Stimulated activated CD8-positive, alpha-beta memory T cell treated with anti-CD3 and anti-CD28 coated beads, Interleukin-15, amount 100 ng/mL, for 24 hours (primary cell): ENCODE measurements around the gene TBC1D8.

Experiments used
- DNase-seq: peaks from one replicate; pipeline ENCODE4 v3.0.0-alpha.2; 2020; ENCODE audit warnings: low read depth

Gene TBC1D8

GRCh38 chr2:101135412-101136296 lies 15.5 kb downstream of the TBC1D8 start:
- DNase-seq = no peak

- no peak for DNase-seq
Observed at GRCh38 chr2:101133492-101134100, 17.6 kb downstream of the TBC1D8 start.

DNA sequence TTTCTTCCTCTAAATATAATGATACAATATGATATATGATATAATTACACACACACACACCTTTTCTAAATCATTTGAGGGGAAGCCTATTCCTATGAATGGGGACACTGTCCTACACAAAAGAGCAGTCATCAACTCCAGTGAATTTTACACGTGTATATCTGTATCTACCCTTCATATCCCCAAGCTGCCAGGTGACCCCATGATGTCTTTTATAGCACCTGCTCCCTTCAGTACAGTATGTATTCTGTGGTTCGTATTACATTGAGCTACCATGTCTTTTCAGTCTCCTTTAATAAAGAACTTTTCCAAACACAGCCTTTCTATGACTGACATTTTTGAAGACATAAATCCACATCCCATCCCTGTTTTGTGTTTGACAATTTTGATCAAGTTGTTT lies 19.0 kb downstream of the TBC1D8 start:
- DNase-seq = no peak

DNA sequence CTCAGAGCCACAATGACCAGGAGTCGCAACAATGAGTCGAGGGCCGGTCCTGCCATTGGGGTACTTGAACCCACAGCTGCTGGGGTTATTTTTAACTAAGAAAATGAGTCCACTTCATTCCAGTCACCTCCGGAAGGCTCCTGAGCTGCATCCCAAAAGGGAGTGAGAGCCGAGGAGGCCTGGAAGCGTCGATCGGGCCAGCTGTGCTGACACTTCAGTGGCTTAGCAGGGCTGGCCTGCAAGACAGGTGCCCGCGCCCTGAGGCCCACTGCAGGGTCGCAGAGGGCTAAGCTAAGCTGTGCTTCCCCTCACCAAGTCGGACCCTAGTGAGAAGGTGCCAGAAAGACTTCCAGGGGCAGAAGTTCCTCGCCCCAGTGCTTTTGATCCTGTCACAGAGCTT lies 21.1 kb downstream of the TBC1D8 start:
- no peak for DNase-seq

GRCh38 chr2:101127319-101128056 lies 23.7 kb downstream of the TBC1D8 start:
- DNase-seq = no peak

DNA sequence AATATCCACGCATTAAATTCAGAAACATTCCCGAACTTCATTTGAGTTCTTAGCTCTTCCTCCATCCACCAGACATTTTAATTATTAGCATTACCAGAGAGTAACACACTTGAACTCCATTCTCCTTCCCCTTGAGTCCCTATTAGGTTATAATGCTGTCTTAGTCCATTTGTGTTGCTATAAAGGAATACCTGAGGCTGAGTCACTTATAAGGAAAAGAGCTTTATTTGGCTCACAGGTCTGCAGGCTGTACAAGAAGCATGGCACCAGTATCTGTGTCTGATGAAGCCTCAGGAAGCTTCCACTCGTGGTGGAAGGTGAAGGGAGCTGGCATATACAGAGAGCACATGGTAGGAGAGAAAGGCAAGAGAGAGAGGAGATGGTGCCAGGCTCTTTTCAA lies 25.4 kb downstream of the TBC1D8 start:
- no peak for DNase-seq

DNA sequence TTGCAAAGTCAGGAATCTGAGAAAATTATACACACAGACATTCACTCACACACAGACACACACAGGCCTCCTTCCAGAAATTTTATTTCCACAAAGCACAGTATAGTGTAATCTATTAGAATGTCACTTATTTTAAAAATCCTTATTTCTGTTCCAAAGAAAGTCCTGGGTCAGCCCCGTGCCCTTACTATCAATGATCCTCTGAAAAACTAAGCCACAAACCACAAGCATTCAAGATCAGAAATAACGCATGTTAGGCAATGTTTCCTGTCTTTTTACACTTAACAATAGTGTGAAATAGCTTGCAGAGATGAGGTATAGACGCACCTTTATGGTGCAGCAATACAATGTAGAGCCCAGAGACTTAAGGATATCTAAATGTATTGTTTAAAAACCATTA lies 25.8 kb downstream of the TBC1D8 start:
- no peak for DNase-seq

DNA sequence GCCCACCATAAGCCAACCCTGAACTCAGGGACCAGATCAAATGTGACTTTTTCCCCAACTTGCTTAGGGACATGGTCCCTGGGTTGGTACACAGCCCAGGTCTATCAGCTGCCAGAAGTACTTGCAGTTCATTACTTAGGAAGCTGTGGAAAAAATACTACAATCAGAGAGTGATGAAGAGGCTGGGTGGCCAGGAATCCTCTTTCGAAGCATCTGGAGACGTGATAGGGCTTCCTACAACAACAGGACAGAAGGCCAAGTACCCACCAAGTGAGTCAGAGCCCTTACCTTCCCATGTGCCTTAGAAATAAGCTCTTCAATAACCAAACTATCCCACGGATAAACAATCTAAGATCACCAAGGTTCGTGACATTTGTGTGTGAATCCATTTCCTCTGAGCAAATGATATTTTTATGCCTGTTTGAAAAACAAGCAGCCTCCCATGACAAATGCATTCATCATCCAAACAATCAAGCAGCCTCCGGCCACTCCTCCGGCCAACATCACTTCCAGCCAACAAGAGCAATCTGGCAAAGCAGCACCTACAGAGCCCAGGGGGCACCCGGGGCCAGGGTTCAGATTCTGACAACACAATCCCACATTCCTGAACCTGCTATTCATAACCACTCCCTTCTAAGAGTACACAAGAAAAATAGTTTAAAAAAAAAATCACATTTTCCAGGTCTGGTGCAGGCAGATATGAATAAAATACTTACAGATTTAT lies 26.4 kb downstream of the TBC1D8 start:
- DNase-seq = no peak

DNA sequence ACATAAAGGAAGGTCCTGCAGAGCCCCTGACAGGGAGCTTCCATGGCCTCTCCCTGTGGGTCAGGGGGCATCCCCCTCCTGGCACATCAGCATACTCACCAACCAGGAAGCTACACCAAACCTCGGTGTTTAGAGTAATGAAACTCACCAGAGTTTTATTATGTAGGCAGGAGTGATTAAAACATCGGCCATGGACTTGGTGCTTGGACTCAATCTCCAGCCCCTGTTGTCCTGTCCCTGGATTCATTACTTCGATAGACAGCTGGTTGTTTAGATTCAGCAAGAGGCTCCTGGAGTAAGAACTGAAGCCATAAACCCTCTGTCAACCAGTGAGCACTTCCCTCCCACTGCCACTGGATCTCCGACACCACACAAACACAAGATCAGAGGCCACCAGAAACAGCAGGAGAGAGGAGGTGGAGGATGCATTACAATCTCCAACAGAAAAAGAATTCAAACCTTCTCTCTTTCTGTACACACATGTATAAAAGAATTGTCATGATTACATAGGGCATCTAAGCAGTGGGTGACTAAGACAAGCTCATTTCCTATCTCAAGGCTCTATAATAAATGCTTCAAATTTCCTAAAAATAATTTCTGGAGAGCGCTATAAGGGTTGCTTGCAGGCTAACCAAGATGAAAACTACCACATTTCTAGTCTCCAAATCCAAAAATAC lies 27.2 kb downstream of the TBC1D8 start:
- DNase-seq = no peak

- no peak for DNase-seq
Observed at GRCh38 chr2:101121174-101121573, 30.0 kb downstream of the TBC1D8 start.

DNA sequence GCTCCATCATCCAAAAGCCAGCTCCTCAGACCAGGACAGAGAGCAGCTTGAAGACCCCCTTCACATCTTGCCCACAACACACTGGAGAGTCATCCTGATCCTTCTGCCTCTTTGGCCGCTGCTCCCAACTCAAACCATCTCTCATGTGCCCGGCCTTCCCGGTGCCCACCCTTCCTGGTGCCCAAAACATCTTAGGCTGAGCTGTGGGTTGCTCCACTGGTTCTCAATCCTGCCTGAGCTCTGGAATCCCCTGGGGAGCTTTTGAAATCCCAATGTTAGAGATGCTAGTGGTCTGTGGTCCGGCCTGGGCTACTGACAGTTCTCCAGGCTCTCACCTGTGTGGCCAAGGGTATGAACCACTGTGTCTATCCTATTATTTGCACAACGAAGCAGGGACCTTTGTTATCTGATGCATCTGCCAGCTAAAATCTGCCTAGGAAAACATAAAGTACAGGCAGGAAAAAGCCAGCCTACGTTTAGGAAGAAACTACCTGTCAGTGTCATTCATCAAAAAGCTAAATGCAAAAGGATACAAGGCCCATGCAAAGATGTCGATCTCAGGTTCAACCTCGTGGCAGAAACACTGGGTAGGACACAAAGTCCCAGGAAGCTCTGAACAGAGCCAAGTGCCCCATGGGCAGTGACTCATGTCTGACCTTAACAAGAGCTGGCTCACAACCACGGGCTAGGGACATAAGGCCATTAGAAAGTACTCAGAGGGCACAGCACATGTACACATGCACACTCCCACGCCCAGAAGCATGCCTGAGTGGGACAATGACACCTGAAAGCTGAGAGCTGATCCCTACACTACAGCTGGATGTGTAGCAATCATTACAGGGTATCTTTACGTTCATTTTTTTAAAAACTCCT lies 30.8 kb downstream of the TBC1D8 start:
- no peak for DNase-seq

- DNase-seq = no peak
Observed at GRCh38 chr2:101119431-101119830, 31.8 kb downstream of the TBC1D8 start.

GRCh38 chr2:101116841-101117552 lies 34.2 kb downstream of the TBC1D8 start:
- DNase-seq = no peak

DNA sequence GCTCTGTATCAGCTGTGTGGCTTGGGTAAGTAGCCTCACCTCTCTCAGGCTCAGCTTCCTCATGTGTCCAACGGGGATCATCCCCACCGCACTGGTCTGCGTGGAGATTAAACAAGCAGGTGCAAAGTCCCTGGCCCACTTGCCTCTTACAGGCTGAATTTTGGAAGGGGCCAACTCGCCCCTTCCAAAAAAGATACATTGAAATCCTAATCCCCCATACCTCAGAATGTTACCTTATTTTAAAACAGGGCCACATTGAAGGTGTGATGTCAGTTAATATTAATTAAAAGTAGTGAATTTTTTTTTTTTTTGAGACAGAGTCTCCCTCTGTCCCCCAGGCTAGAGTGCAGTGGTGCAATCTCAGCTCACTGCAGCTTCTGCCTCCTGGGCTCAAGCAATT lies 34.8 kb downstream of the TBC1D8 start:
- no peak for DNase-seq

DNA sequence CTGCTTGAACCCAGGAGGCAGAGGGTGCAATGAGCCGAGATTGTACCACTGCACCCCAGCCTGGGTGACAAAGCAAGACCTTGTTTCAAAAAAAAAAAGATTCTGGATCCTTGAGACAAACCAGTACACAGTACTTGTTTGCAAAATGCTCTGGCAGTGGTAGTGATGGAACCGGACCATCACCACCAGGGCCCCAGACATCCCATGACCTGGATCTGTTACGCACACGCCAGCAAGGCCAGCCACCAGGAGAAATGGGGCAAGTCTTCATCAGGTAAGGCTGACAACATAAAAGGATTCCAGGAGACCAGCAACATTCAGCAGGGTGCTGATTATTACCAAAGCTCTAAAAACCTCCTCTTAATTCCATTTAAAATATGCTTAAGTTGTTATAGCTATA lies 35.5 kb downstream of the TBC1D8 start:
- DNase-seq = no peak

- no peak for DNase-seq
Observed at GRCh38 chr2:101114815-101115214, 36.4 kb downstream of the TBC1D8 start.

DNA sequence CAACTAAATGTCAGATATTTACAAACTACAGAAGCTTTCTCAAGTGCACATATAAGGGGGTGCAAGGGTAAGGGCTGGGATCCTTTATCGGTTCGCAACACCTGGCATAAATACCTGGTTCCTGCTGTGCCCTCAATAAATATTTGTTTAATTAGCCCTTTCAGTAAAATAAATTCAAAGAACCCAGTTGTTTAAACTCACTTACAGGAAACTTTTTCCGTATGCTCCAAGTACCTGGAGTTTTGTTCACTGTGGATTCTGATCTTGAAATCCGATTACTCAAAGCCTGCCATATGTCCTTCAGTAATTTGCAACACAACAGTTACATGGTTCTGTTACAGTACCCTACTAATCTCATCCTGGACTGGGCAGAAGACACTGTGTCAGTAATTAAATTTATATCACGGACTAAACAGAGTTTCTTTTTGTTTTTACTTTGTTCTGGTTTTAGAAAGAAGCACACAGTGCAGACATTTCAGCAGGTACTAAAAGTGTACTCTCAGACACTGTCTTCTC lies 36.9 kb downstream of the TBC1D8 start:
- no peak for DNase-seq

DNA sequence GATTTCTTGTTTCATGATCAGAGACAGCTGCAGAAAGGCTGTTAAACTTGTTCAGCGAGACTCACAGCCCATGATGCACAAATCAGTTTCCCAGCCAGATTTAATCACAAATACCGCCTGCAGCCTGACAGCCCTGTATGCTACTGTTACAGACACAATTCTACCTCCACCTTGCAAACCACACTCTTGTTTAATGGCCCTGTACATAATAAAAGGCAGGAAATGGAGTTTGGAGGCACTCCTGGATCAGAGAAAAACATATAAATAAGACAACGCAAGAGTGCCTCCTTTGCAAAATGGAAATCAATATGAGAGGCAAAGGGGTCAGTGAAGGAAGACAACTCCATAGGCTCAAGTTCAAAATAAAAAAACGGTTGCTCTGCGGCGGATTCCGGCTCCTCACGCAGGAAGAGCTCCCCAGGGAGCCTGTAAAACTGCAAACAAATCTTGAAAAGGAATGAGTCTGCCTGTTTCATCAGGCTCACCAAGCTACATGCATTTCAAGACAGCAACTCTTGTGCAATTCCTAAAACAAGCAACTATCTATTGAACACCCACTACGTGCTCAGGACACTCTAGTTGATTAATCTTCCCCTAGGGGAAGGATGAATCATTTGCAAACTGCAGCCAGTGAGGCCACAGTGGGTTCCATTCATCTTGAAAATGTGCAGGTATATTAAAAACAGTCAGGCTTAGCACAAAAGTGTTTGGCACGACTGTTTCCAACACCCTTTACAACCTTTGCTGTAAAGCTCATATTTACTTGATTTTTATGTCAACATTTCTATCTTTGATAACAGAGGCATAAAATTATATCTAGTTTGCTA lies 37.5 kb downstream of the TBC1D8 start:
- DNase-seq = no peak

DNA sequence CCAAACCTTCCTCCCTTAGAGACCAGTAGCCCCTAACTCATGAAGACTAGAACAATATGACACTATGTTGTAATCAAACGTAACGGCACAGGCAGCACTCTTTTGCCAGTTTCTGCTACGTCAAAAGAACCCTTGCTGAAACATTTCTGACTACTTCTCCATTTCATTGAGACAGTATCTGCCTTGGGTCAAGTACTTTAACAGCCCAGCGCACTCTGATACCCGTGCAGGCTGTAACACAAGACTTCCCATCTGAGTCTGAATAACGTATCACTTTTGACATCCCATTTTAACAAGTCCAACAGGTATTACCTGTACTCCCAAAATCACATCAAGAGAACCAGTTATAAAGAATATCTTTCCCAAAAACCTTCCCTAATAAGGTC lies 38.4 kb downstream of the TBC1D8 start:
- DNase-seq = no peak
